ENCODE results near the gene SLC35F4. TPM values are rescaled to one million over a fixed set of nuclear protein-coding genes. Genes with fewer than 3 reads are reported as not detected.

The SLC35F4 gene
- total and polyA plus RNA-seq, 2 of the 8 experiments (the other 6 are each of a cell fraction or from before 2014, with no cell fraction given), result not detected

GRCh38 chr14:57865403-57866198 lies at the start of gene SLC35F4 (continued):
- TF ChIP-seq EZH2 (IDR thresholded peaks at IDR 0.05; ENCODE audit: low read depth, low read length, severe bottlenecking) (no peak), POU5F1 (IDR thresholded peaks at IDR 0.05; ENCODE audit: low read depth, low read length) (no peak), CREB1 (IDR thresholded peaks at IDR 0.05) (0 out of 2 replicates have a peak, but pooled peaks have one; percentile 18), USF2 (IDR thresholded peaks at IDR 0.05; ENCODE audit: low read length) (no peak), CHD2 (IDR thresholded peaks at IDR 0.05; ENCODE audit: low read length) (peak; percentile 33; the same call in 1 of the 2 replicates), CTBP2 (IDR thresholded peaks at IDR 0.05; ENCODE audit: borderline replicate concordance, insufficient read depth, insufficient read length, low read length) (no peak), TCF12 (IDR thresholded peaks at IDR 0.05; ENCODE audit: low read depth, low read length) (0 out of 2 replicates have a peak, but pooled peaks have one; percentile 61), RAD21 (IDR thresholded peaks at IDR 0.05 in 1 of 2, conservative IDR thresholded peaks at IDR 0.05 in 1 of 2; ENCODE audit: low read depth in 2 of 2, low read length in 2 of 2) (peak; percentile 2 to 27; a peak in 2 of 4 replicates), GABPA (IDR thresholded peaks at IDR 0.05; ENCODE audit: borderline replicate concordance, insufficient read depth, low read length) (no peak), ASH2L (IDR thresholded peaks at IDR 0.05; ENCODE audit: low read length) (peak; percentile 89), SIX5 (IDR thresholded peaks at IDR 0.05; ENCODE audit: low read depth, low read length) (no peak), ATF2 (IDR thresholded peaks at IDR 0.05; ENCODE audit: low read length) (no peak), KDM1A (IDR thresholded peaks at IDR 0.05; ENCODE audit: borderline replicate concordance, low read length) (no peak; the same call in 1 of the 2 replicates), POLR2AphosphoS5 (IDR thresholded peaks at IDR 0.05; ENCODE audit: low read depth, low read length) (no peak), BCL11A (IDR thresholded peaks at IDR 0.05; ENCODE audit: low read depth in 2 of 2, low read length in 2 of 2) (no peak), PHF8 (conservative IDR thresholded peaks at IDR 0.05; ENCODE audit: low read depth, low read length) (no peak), KDM5A (IDR thresholded peaks at IDR 0.05; ENCODE audit: low read length) (no peak), CTCF (IDR thresholded peaks at IDR 0.05; ENCODE audit: control extremely low read depth in 1 of 3, insufficient read depth in 1 of 3, low read depth in 1 of 3, low read length in 3 of 3) (peak in 1 of 3 experiments; percentile 12; a peak in 1 of 4 replicates)
